BLaER1 (cell line): ENCODE data around the gene NEK2.
A peak's percentile ranks its signal among the peaks of the same experiment; 100 is the strongest.
"Not testable (repeated sequence)": the region's sequence is repeated elsewhere in the genome, so short reads cannot be mapped to it uniquely, and the experiment has no call there.

ENCODE experiments used
- H3K27ac ChIP-seq: shearing (Covaris generic); formaldehyde crosslinking; 2 replicates; pipeline ENCODE4 v1.8.1; 2022
- H3K27me3 ChIP-seq: shearing (Covaris generic); formaldehyde crosslinking; 2 replicates; pipeline ENCODE4 v1.8.1; 2022
- H3K36me3 ChIP-seq: shearing (Covaris generic); formaldehyde crosslinking; 2 replicates; pipeline ENCODE4 v1.8.1; 2022
- H3K4me1 ChIP-seq: shearing (Covaris generic); formaldehyde crosslinking; 2 replicates; pipeline ENCODE4 v1.8.1; 2022
- H3K4me2 ChIP-seq: shearing (Covaris generic); formaldehyde crosslinking; 2 replicates; pipeline ENCODE4 v1.8.1; 2022
- H3K4me3 ChIP-seq: shearing (Covaris generic); formaldehyde crosslinking; 2 replicates; pipeline ENCODE4 v1.8.1; 2022
- H3K9ac ChIP-seq: shearing (Covaris generic); formaldehyde crosslinking; 2 replicates; pipeline ENCODE4 v1.8.1; 2022
- H3K9me3 ChIP-seq: shearing (Covaris generic); formaldehyde crosslinking; 2 replicates; pipeline ENCODE4 v1.8.1; 2022
- H4K20me1 ChIP-seq: shearing (Covaris generic); formaldehyde crosslinking; 2 replicates; pipeline ENCODE4 v1.8.1; 2022
- Cebpa-rat ChIP-seq: shearing (Covaris generic); IDR thresholded peaks from 2 replicates; pipeline ENCODE4 v1.8.1; 2022

NEK2 gene

GRCh38 chr1:211697356-211697755, 21.9 kb upstream of the NEK2 start:
- no peaks in the 10 kb centered on the region for H4K20me1 ChIP-seq
- H3K9ac ChIP-seq, result no peak overlapping the region
- TF ChIP-seq Cebpa-rat, result no peak
- H3K4me3 ChIP-seq, result no peak overlapping the region
- peak overlapping the region; percentile 69 for H3K4me2 ChIP-seq
- no peaks in the 10 kb centered on the region for H3K27me3 ChIP-seq
- peak overlapping the region; percentile 31 for H3K27ac ChIP-seq
- H3K9me3 ChIP-seq, result peaks cover 20% of the 10 kb centered on the region
- peaks cover 36% of the 10 kb centered on the region for H3K4me1 ChIP-seq
- H3K36me3 ChIP-seq, result no peaks in the 10 kb centered on the region

GRCh38 chr1:211695135-211695816, 19.9 kb upstream of the NEK2 start:
- H3K27me3 ChIP-seq, result no peaks in the 10 kb centered on the region
- no peaks in the 10 kb centered on the region for H4K20me1 ChIP-seq
- H3K9me3 ChIP-seq, result peaks cover 20% of the 10 kb centered on the region
- no peak overlapping the region for H3K27ac ChIP-seq
- peak overlapping the region; percentile 45 for H3K4me2 ChIP-seq
- H3K4me3 ChIP-seq, result no peak overlapping the region
- no peak for TF ChIP-seq Cebpa-rat
- H3K9ac ChIP-seq, result no peak overlapping the region
- H3K4me1 ChIP-seq, result peaks cover 36% of the 10 kb centered on the region
- no peaks in the 10 kb centered on the region for H3K36me3 ChIP-seq

DNA sequence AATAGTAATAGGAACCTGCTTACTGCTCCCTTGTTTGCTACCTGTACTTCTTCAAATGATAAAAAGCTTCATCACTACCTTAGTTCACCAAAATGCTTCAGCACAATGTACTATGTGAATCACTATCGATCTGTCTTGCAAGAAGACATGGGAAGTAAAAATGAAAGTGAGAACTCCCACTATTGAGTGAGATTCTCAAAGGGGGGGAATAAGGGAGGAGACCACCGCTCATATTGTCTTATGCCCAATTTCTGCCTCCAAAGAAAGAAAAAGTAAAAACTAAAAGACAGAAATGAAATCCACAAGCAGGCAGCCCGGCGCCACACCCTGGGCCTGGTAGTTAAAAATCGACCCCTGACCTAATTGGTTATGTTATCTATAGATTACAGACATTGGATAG, 18.5 kb upstream of the NEK2 start:
- not testable (repeated sequence) for H3K27ac ChIP-seq, H3K4me2 ChIP-seq, H4K20me1 ChIP-seq, H3K36me3 ChIP-seq, H3K4me3 ChIP-seq, H3K9ac ChIP-seq, H3K27me3 ChIP-seq
- H3K4me1 ChIP-seq, result peaks cover 36% of the 10 kb centered on the region
- peaks cover 20% of the 10 kb centered on the region for H3K9me3 ChIP-seq

- Histone ChIP-seq H3K36me3 (no peaks in the 10 kb centered on the region), H3K9me3 (0 out of 2 replicates have a peak, but pooled peaks cover 3% of the 10 kb centered on the region), H3K4me1 (no peaks in the 10 kb centered on the region), H3K27me3 (no peaks in the 10 kb centered on the region), H3K4me3 (no peak overlapping the region), H4K20me1 (no peaks in the 10 kb centered on the region), H3K9ac (no peak overlapping the region), H3K27ac (no peak overlapping the region), H3K4me2 (no peak overlapping the region)
- TF ChIP-seq Cebpa-rat, result no peak
Observed at GRCh38 chr1:211688421-211688820, 13.0 kb upstream of the NEK2 start.

DNA sequence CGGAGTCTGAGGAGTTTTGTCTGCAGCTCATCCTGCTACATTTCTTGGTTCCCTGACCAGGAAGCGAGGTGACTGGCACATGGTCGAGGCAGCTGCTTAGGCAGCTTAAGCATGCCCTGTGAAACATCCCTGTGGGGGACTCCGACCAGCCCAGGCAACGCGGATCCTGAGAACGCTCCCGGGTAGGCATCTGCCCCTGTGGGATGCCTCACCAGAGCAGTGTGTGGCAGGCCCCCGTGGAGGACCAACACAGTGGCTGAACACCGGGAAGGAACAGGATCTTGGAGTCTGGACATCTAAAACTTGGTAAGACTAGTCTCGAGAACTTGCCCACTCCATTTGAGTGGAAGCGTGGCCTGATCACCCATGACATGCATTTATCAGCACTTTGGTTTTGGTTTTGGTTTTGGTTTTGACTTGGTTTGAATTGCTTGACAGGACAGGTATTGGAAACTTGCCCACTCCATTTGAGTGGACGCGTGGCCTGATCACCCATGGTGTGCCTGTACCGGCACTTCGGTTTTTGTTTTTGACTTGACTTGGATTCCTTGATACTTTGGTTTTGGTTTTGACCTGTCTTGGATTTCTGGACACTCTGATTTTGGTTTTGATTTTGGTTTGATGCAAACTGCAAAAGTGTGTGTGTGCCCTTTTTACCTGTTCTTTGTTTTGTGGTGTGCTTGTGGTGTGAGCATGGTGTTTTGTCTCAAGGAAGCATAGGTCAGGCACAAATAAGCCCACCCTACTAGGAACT, 12.2 kb upstream of the NEK2 start:
- no peak overlapping the region; the same call in 1 of the 2 replicates for H3K27ac ChIP-seq
- no peak for TF ChIP-seq Cebpa-rat
- no peak overlapping the region for H3K4me2 ChIP-seq
- no peak overlapping the region for H3K4me3 ChIP-seq
- H3K27me3 ChIP-seq, result no peaks in the 10 kb centered on the region
- H3K36me3 ChIP-seq, result no peaks in the 10 kb centered on the region
- no peaks in the 10 kb centered on the region for H3K9me3 ChIP-seq
- no peaks in the 10 kb centered on the region for H3K4me1 ChIP-seq
- no peaks in the 10 kb centered on the region for H4K20me1 ChIP-seq
- no peak overlapping the region for H3K9ac ChIP-seq

DNA sequence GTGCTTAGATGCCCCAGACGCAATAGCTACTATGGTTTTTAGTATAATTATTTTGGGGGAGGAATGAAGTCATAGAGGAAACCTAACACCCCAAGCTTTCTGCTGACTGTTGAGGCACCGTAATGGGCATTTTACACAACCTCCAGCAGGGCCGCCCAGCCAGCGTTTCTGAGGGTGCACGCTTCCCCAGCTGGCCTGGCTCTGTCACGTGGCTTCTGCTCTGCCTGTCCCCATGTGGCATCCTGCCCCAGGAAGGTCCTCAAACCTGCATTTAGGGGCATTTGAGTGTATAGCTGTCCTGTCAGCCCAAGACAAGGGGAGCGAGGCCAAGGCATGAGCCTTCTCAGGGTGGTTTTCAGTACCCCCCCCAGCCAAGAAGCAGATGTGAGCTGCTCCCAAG, 10.4 kb upstream of the NEK2 start:
- Histone ChIP-seq H4K20me1 (no peaks in the 10 kb centered on the region), H3K4me2 (no peak overlapping the region), H3K9me3 (no peaks in the 10 kb centered on the region), H3K4me1 (peaks cover 5% of the 10 kb centered on the region; the same call in 1 of the 2 replicates), H3K27ac (no peak overlapping the region), H3K36me3 (no peaks in the 10 kb centered on the region), H3K9ac (no peak overlapping the region), H3K27me3 (no peaks in the 10 kb centered on the region), H3K4me3 (no peak overlapping the region)
- no peak for TF ChIP-seq Cebpa-rat

DNA sequence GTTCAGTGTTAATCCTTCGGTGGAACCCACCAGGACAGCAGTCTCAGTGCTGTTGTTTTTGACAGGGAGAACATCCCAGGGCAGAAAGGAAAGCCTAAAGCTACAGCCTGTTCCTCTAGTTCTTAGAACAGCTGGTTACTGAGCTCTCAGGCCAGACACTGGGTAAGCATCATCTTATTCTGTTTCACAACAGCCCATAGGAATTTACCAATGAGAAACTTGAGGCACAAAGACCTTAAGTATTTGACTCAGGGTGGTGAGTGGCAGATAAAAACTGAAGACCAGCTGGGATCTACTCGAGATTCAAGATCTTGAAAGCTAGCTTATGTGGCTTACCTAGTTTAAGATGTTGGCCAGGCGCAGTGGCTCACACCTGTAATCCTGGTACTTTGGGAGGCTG, 9.4 kb upstream of the NEK2 start:
- no peak for TF ChIP-seq Cebpa-rat
- Histone ChIP-seq H4K20me1 (no peaks in the 10 kb centered on the region), H3K9ac (no peak overlapping the region), H3K27ac (no peak overlapping the region), H3K9me3 (no peaks in the 10 kb centered on the region), H3K4me1 (peaks cover 6% of the 10 kb centered on the region; the same call in 1 of the 2 replicates), H3K4me2 (no peak overlapping the region), H3K36me3 (no peaks in the 10 kb centered on the region), H3K27me3 (no peaks in the 10 kb centered on the region), H3K4me3 (no peak overlapping the region)

DNA sequence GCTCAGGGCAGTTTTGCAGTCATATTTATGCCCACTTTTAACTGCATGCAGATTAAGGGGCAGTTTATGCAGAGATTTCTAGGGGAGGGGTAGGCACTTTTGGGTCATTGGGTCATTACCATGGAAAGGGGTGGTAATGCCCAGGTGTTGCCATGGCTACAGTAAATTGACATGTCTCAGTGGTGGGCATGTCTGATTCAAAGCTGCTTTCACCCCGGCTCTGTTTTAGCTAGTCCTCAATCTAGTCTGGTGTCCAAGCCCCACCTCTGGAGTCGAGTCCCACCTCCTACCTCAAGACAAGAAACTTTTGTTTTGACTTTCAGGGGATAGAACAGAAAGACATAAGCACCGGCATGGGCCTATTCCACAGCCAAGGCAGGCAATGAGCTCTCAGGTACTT, 8.9 kb upstream of the NEK2 start:
- Histone ChIP-seq H3K27me3 (no peaks in the 10 kb centered on the region), H3K4me3 (no peak overlapping the region), H3K4me2 (no peak overlapping the region), H3K36me3 (no peaks in the 10 kb centered on the region), H3K9me3 (no peaks in the 10 kb centered on the region), H4K20me1 (no peaks in the 10 kb centered on the region), H3K27ac (no peak overlapping the region), H3K4me1 (peaks cover 6% of the 10 kb centered on the region; the same call in 1 of the 2 replicates), H3K9ac (no peak overlapping the region)
- TF ChIP-seq Cebpa-rat, result no peak

DNA sequence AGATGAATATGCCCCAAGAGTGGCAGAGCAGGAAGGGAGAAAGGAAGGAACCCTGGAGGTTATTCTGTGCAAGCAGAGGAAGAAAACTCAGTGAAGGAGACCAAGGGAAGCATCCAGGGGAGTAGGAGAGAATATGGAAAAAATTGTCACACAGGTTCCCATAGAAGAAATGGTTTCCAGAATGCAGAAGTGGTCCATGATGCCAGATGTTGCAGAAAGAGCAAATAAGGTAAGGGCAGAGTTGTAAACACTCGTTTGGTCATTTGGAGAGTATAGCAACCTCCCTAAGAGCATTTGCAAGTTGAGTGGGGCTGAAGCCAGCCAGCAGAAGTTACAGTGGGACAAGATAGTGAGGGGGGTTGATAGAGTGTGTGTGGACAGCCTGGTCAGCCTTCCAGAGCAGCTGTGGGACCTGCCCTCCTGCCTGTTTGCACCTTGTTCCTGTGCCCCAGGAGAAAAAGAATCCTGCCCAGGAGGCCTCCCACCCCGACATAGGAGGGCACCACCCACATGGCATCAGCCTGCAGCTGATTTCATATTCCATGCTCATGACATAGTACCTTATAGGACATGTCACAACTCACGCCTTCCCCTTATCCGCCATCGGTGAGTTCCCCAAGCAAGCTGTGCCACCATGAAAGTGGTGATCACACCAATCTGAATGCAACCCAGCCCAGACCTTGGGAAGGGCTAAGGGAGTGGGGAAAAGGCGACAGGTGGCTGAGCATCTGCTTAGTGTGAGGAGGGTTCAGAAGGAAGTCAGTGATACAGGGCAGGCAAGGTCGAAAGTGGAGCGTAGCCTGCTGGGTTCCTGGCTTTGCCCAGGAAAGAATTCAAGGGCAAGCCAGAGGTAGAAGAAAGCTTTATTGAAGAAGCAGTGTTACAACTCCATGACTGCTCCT, 8.2 kb upstream of the NEK2 start:
- TF ChIP-seq Cebpa-rat, result no peak
- Histone ChIP-seq H3K9ac (no peak overlapping the region), H3K36me3 (no peaks in the 10 kb centered on the region), H4K20me1 (no peaks in the 10 kb centered on the region), H3K4me2 (no peak overlapping the region), H3K9me3 (no peaks in the 10 kb centered on the region), H3K4me1 (peaks cover 6% of the 10 kb centered on the region; the same call in 1 of the 2 replicates), H3K27me3 (no peaks in the 10 kb centered on the region), H3K27ac (no peak overlapping the region), H3K4me3 (no peak overlapping the region)

GRCh38 chr1:211682186-211682585, 6.8 kb upstream of the NEK2 start:
- H3K27me3 ChIP-seq, H4K20me1 ChIP-seq, H3K9me3 ChIP-seq, H3K4me1 ChIP-seq, H3K9ac ChIP-seq, H3K4me2 ChIP-seq, H3K4me3 ChIP-seq, H3K27ac ChIP-seq, H3K36me3 ChIP-seq: not testable (repeated sequence)
